GM12891 (cell line): Measurements from ENCODE around the gene MRPL14.

ENCODE experiments used
- POLR2A ChIP-seq: IDR thresholded peaks from 2 replicates; pipeline ENCODE4 v1.6.1; 2011; ENCODE audit warnings: low read depth, low read length, control low read depth
- POLR2AphosphoS5 ChIP-seq: IDR thresholded peaks from 2 replicates; pipeline ENCODE4 v1.6.1; 2011; ENCODE audit warnings: low read depth, low read length, control low read depth

GRCh38 chr6:44132476-44132875 lies 5.2 kb upstream of the MRPL14 start:
- no peak for TF ChIP-seq POLR2A
- no peak for TF ChIP-seq POLR2AphosphoS5
